Panc1 (cell line): ENCODE results near the gene SIRT1.

ENCODE experiments used
- TF ChIP-seq, protein P1 (sequence below): fragments of 450-650 bp; IDR thresholded peaks from 2 replicates; pipeline ENCODE4 v1.5.1; 2017; ENCODE audit warnings: mild to moderate bottlenecking
- TF ChIP-seq, protein P2 (sequence below), 2 experiments: IDR thresholded peaks; 2 replicates each; pipeline ENCODE4 v1.6.1; 2011 to 2012; ENCODE audit warnings: low read depth in 2 of 2, control low read depth in 1 of 2, low read length in 1 of 2, mild to moderate bottlenecking in 1 of 2, moderate library complexity in 1 of 2; ENCODE audit not compliant: insufficient read depth in 1 of 2

DNA sequence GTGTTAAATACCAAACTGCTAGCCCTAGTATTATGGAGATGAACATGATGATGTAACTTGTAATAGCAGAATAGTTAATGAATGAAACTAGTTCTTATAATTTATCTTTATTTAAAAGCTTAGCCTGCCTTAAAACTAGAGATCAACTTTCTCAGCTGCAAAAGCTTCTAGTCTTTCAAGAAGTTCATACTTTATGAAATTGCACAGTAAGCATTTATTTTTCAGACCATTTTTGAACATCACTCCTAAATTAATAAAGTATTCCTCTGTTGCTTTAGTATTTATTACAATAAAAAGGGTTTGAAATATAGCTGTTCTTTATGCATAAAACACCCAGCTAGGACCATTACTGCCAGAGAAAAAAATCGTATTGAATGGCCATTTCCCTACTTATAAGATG lies 33.2 kb downstream of the SIRT1 start:
- TF ChIP-seq, protein P1, sequence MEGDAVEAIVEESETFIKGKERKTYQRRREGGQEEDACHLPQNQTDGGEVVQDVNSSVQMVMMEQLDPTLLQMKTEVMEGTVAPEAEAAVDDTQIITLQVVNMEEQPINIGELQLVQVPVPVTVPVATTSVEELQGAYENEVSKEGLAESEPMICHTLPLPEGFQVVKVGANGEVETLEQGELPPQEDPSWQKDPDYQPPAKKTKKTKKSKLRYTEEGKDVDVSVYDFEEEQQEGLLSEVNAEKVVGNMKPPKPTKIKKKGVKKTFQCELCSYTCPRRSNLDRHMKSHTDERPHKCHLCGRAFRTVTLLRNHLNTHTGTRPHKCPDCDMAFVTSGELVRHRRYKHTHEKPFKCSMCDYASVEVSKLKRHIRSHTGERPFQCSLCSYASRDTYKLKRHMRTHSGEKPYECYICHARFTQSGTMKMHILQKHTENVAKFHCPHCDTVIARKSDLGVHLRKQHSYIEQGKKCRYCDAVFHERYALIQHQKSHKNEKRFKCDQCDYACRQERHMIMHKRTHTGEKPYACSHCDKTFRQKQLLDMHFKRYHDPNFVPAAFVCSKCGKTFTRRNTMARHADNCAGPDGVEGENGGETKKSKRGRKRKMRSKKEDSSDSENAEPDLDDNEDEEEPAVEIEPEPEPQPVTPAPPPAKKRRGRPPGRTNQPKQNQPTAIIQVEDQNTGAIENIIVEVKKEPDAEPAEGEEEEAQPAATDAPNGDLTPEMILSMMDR = no peak
- TF ChIP-seq, protein P2, sequence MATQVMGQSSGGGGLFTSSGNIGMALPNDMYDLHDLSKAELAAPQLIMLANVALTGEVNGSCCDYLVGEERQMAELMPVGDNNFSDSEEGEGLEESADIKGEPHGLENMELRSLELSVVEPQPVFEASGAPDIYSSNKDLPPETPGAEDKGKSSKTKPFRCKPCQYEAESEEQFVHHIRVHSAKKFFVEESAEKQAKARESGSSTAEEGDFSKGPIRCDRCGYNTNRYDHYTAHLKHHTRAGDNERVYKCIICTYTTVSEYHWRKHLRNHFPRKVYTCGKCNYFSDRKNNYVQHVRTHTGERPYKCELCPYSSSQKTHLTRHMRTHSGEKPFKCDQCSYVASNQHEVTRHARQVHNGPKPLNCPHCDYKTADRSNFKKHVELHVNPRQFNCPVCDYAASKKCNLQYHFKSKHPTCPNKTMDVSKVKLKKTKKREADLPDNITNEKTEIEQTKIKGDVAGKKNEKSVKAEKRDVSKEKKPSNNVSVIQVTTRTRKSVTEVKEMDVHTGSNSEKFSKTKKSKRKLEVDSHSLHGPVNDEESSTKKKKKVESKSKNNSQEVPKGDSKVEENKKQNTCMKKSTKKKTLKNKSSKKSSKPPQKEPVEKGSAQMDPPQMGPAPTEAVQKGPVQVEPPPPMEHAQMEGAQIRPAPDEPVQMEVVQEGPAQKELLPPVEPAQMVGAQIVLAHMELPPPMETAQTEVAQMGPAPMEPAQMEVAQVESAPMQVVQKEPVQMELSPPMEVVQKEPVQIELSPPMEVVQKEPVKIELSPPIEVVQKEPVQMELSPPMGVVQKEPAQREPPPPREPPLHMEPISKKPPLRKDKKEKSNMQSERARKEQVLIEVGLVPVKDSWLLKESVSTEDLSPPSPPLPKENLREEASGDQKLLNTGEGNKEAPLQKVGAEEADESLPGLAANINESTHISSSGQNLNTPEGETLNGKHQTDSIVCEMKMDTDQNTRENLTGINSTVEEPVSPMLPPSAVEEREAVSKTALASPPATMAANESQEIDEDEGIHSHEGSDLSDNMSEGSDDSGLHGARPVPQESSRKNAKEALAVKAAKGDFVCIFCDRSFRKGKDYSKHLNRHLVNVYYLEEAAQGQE (IDR thresholded peaks at IDR 0.05; ENCODE audit: insufficient read depth in 1 of 2, low read depth in 2 of 2, low read length in 1 of 2) = no peak
